ENCODE results near the gene TOMM70. TPM values are rescaled to one million over a fixed set of nuclear protein-coding genes. Genes with fewer than 3 reads are reported as not detected.
A peak's percentile ranks its signal among the peaks of the same experiment; 100 is the strongest.
"Not testable (repeated sequence)": the region's sequence is repeated elsewhere in the genome, so short reads cannot be mapped to it uniquely, and the experiment has no call there.

Gene TOMM70
- total RNA-seq, 2 donors from 2014 or later = 38.2 to 39.8 TPM

DNA sequence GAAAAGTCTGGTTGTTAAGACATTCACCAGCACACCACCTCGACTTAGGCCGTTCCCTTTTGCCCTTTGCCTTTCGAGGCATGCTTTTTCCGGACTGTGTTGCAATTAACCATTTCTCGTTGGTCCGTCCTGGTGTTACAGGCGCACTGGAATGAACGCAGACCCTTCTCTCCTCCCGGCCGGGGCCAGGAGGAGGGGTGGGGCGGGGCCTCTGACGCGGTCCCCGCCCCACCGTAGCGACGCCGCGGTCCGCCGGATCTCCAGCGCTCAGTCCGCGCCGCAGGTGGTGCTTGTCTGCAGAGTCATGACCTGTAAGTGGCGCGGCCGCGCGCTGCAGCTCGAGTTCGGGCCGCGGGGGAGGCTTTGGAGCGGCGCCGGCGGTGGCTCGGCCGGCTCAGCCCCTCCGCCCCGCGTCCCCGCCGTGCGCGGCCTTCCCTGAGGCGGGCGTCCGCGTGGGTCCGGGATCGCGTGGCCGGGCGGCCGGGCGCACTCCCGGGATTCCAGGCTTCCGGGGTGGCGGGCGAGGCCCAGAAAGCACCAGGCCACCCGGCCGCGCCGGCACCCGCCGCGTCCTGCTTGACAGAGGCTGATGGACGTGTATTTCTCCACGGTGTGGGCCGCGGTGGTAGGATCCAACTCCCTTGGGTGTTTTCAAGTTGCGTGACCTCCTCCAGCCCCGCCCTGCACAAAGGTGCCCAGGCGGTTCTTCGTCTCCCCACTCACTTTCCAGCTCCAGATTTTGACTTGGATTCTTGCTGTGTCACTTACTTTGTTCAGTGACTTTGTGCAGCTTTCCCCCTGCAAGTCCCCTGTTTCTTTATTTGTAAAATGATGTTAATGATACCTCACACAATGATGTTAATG is 66.2 kb downstream of the TOMM70 start, which contains the start of gene NIT2:
Gene NIT2 (plus strand): TSS at position 270 of the 864 bp plus-strand sequence. CDS start 35 bp downstream, at position 305.
- DNase-seq (ENCODE audit: low spot score) = peak; percentile 94
- intact Hi-C loops (cut with DNase I) = no loop called here

DNA sequence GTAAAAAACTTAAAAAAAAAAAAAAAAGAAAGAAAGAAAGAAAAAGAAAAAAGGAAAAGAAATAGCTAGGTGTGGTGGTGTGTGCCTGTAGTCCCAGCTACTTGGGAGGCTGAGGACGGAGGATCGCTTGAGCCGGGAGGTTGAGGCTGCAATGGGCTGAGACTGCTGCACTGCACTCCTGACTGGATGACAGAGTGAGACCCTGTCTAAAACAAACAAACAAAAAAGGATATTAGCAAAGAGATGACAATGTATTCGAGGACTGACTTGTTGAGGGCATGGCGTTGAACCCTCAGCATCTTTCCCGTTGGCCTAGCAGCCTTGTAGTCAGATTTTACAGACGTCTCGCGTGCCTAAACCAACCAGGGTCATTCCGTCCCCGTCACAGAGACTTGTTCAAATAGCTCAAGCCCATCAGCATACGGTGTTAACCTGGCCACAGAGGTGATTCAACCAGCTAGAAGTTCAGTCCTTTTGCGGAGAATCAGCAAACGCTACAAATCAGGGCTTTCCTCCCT is 66.9 kb downstream of the TOMM70 start:
- no peak for DNase-seq (ENCODE audit: low spot score)
- intact Hi-C loops (cut with DNase I) = no loop called here

DNA sequence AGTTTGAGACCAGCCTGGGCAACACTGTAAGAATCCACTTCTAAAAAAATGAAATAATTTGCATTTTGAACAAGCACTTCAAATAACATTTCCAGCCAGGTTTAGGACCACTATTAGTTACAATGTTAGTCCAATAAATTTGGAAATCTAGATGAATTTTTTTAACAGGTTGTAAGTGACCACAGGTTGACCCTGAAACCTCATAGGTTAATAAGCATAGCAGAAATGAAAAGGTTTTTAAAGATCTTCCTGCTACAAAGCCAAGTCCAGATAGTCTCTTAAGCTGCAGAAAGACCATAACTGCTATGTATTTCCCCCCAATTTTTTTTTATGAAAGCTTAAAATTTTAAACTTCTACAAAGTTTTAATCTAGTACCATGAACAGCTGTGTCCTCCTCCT is 67.8 kb downstream of the TOMM70 start:
- intact Hi-C loops (cut with DNase I) = no loop called here
- no peak for DNase-seq (ENCODE audit: low spot score)

DNA sequence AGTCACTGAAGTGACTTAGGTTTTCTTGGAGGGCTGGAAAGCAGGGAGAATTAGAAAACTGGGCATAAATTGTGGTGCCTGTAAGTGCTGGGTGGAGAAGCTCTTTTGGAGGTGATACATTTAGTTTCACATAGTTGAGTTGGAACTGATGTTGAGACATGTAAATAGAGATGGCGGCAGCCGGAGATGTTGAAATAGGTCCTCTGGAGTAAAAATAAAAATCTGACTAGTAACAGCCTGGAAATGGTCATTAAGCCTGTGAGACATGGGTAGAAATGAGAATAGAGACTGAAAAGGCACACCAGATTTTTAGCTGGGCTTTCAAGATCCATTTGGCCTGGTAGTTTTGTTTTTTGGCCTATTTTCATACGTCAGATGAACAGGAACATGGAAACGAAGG is 69.2 kb downstream of the TOMM70 start:
- intact Hi-C loops (cut with DNase I) = no loop called here
- DNase-seq (ENCODE audit: low spot score) = no peak

DNA sequence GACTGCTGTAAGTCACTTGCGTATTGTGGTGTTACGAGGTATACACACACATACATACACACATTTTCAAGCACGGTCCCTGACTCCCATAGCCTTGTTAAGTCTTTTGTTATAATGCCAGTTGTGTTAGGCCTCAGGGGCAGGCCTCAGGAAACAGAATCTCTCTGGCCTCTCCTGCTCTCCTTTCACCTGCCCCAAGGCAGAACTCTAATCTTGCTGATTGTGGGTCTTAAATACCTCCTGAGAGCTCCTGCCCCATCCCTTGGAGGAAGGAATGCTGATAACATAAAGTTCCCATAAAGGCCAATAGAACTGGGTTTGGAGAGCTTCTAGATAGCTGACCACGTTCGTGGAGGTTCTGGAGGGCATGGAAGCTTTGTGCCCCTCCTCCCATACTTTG is 70.2 kb downstream of the TOMM70 start:
- DNase-seq (ENCODE audit: low spot score) = no peak
- intact Hi-C loops (cut with DNase I) = no loop called here

DNA sequence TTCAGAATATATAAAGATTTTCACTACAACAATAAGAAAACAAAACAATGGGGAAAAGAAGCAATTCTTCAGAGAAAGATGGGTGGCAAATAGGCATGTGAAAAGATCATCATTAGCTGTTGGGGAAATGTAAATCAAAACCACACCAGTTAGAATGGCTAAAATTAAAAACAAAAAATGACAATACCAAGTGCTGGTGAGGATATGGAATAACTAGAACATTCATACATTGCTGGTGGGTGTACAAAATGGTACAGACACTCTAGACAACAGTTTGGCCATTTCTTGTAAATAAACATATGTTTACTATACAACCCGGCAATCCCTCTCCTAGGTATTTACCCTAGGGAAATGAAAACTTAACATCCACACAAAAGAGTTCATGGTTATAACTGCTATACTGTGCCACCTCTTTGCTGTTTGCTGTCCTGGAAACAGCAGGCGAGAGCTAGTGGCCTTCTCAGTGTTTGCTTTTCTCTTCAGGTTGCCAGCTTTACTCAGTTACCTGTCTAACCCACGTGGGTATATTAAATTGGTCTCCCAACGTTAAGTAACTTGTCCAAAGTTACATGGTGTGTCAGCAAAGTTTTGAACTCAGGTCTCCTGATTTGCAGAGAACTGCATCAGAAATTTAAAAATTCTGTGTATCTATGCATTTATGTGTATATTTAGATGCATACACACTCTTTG is 70.9 kb downstream of the TOMM70 start:
- intact Hi-C loops (cut with DNase I) = loop anchor here in 1 of 2 donors (10.0 kb wide), 1 partner anchor 255 kb away; no protein-coding TSS in a partner anchor
- DNase-seq (ENCODE audit: low spot score) = no peak

DNA sequence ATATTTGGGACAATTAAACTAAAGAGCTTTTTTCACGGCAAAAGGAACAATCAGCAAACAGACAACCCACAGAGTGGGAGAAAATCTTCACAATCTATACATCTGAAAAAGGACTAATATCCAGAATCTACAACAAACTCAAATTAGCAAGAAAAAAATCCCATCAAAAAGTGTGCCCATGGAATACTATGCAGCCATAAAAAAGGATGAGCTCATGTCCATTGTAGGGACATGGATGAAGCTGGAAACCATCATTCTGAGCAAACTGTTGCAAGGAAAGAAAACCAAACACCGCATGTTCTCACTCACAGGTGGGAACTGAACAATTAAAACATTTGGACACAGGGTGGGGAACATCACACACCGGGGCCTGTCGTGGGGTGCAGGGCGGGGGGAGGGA is 73.5 kb downstream of the TOMM70 start:
- intact Hi-C loops (cut with DNase I) = loop anchor here in 1 of 2 donors (10.0 kb wide), 1 partner anchor 257 kb away; no protein-coding TSS in a partner anchor
- DNase-seq (ENCODE audit: low spot score) = not testable (repeated sequence)

DNA sequence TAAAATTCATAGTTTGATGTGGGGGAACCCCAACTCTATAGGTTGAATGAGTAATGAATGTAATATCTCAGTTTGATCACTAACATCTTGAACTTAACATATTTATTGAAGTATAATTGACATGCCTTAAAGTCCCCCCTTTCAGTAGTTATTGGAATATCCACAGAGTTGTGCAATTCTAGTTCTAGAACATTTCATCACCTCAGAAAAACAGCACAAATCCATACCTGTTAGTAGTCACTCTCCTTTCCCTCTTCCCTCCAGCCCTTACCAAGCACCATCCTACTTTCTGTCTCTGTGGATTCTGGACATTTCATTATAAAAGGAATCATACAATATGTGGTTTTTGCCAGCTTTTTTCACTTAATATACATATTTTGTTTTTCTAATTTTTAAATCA is 75.1 kb downstream of the TOMM70 start:
- no peak for DNase-seq (ENCODE audit: low spot score)
- intact Hi-C loops (cut with DNase I) = loop anchor here in 1 of 2 donors (10.0 kb wide), 1 partner anchor 259 kb away; no protein-coding TSS in a partner anchor

DNA sequence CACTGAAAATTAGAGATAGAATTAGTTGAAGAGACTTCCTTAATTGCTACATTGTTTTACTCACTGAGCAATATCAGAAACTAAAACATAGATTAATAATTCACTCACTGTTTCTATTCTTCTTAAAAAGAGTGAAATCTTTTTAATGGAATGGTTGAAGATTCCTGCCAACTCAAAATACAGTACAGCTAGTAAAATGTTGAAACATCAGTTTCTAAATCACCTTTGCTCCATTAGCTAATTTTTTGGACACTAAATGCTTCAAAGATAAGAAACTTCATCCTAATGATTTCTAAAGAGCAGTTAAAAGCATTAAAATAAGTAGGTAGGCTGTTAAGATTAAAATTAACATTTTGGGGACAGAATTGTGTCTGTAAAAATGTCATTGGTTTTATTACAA is 76.8 kb downstream of the TOMM70 start:
- intact Hi-C loops (cut with DNase I) = loop anchor here in 1 of 2 donors (10.0 kb wide), 1 partner anchor 261 kb away; no protein-coding TSS in a partner anchor
- no peak for DNase-seq (ENCODE audit: low spot score)

DNA sequence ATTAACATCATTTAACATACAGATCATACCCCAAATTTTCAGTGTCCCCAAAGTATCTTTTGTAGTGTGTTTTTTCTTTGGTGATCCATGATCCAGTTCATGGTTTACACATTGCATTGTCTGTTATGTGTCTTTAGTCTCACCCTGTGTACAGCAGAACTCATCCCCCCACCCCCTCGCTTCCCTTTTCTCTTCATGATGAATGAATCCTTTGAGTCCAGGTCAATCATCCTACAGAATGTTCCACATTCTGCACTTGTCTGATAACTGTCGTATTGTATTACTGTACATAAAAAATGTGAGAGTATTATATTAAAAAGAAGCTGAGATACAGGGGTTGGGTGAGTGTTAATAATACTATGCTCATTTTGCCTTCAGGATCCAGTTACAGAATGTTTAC is 80.9 kb downstream of the TOMM70 start:
- intact Hi-C loops (cut with DNase I) = loop anchor here in 1 of 2 donors (10.0 kb wide), 1 partner anchor 265 kb away; no protein-coding TSS in a partner anchor
- no peak for DNase-seq (ENCODE audit: low spot score)

DNA sequence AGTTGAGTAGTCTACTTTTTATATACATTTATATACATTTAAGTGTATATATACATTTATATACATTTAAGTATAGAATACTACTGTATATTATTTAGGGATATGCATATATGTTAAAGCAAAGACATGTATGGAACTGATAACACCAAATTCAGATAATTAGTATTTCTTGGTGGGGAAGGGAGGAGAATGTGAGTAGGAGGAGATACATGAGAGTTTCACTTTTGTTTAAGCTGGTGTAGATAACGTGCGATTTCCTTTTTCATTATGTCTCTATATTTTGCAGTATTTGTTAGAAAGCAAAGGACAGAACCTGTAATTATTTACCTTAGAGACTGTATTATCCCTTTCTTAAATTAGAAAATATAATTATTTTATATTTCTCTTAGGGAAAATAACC is 83.0 kb downstream of the TOMM70 start:
- intact Hi-C loops (cut with DNase I) = no loop called here
- DNase-seq (ENCODE audit: low spot score) = no peak

DNA sequence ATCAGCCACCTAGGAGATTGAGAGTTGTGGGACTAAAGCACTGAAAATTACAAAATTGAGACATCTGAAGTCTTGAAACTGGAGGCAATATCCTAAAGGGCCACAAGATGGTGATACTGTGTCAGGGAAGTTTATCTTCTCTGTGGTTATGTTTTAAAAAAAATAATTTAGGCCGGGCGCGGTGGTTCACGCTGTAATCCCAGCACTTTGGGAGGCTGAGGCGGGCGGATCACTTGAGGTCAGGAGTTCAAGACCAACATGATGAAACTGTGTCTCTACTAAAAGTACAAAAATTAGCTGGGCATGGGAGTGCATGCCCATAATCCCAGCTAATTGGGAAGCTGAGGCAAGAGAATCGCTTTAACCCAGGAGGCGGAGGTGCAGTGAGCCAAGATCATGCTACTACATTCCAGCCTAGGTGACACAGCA is 84.2 kb downstream of the TOMM70 start:
- intact Hi-C loops (cut with DNase I) = no loop called here
- no peak for DNase-seq (ENCODE audit: low spot score)

Other genes with a start within 250 kb of the TOMM70 start
- gene TBC1D23, start 140.1 kb downstream of the TOMM70 start, total RNA-seq = 10 to 100 TPM; 45.5 to 54.6 TPM
- gene NIT2, start 66.3 kb downstream of the TOMM70 start, total RNA-seq = 10 to 100 TPM; 30.2 to 39.0 TPM
- gene LNP1, start 450 bp upstream of the TOMM70 start, total RNA-seq = 1 to 10 TPM; 4.0 to 7.6 TPM
- gene TMEM45A, start 91.5 kb upstream of the TOMM70 start, total RNA-seq = 10 to 100 TPM; 34.5 to 75.3 TPM
- gene ADGRG7, start 208.5 kb upstream of the TOMM70 start, total RNA-seq = not detected

All from posterior vena cava (tissue), 2 donors.